K562 (cell line): ENCODE results near the gene PPP4C. TPM values are rescaled to one million over a fixed set of nuclear protein-coding genes. Genes with fewer than 3 reads are reported as not detected.

ENCODE experiments used
- CHAMP1 ChIP-seq: fragments of 450-650 bp; IDR thresholded peaks from 2 replicates; pipeline ENCODE4 v1.6.1; 2016; ENCODE audit warnings: mild to moderate bottlenecking
- E2F5 ChIP-seq: sonication (generic); formaldehyde crosslinking; IDR thresholded peaks from 2 replicates; pipeline ENCODE4 v1.8.0; 2022; ENCODE audit warnings: mild to moderate bottlenecking, missing genetic modification reagents
- HSF4 ChIP-seq: fragments of 250-450 bp; sonication (Bioruptor Pico); IDR thresholded peaks from 2 replicates; pipeline ENCODE4 v2.1.2; 2022; ENCODE audit warnings: mild to moderate bottlenecking, moderate library complexity, borderline replicate concordance
- ZNF395 ChIP-seq: fragments of 200-800 bp; sonication (Bioruptor generic); IDR thresholded peaks from 2 replicates; pipeline ENCODE4 v1.6.1; 2017; ENCODE audit warnings: missing genetic modification characterization, missing compliant biosample characterization
- ZNF407 ChIP-seq: fragments of 450-650 bp; IDR thresholded peaks from 2 replicates; pipeline ENCODE4 v1.6.1; 2016; ENCODE audit warnings: low read depth
- polyA plus RNA-seq, 8 experiments: library from polyadenylated mRNA; depleted of rRNA in 4 of 8; stranded (reverse) in 5 of 8; unstranded in 3 of 8; fragments of >200 nt; fragmentation: Nextera tagmentation in 2 of 8; fragmentation: Illumina TruSeq in 1 of 8; extraction: Ambion mirVana in 2 of 8; extraction: Trizol in 1 of 8; gene quantifications; 2 replicates each; pipeline versions ENCODE4 v1.2.1 to v1.2.3, GENCODE V29; 2011 to 2014; ENCODE audit warnings: inconsistent platforms in 1 of 8, missing spikeins in 1 of 8
- total RNA-seq, 7 experiments: library from RNA; depleted of rRNA in 6 of 7; stranded (reverse); fragments of >200 nt in 6 of 7; fragmentation: Illumina TruSeq in 2 of 7; extraction: Trizol in 2 of 7; gene quantifications; 2 replicates each; pipeline versions ENCODE4 v1.2.1 to v1.2.3, GENCODE V29; 2011 to 2021; ENCODE audit warnings: low replicate concordance in 1 of 7

The PPP4C gene
- total and polyA plus RNA-seq, 9 of the 15 experiments (the other 6 are each of a cell fraction or from before 2014, with no cell fraction given) = 3.5 to 183 (median 131) TPM

GRCh38 chr16:30066761-30067583, 8.8 kb upstream of the PPP4C start (continued):
- TF ChIP-seq CHAMP1 (no peak), E2F5 (CRISPR knock-in tag) (no peak), ZNF395 (no peak), ZNF407 (no peak), HSF4 (CRISPR knock-in tag) (no peak)
